OCI-LY1 (cell line): ENCODE measurements around the gene STK25.
A peak's percentile ranks its signal among the peaks of the same experiment; 100 is the strongest.

Experiments
- H2AFZ ChIP-seq: fragments of 200-600 bp; sonication (generic), shearing (Covaris generic); 2 replicates; pipeline ENCODE4 v1.6.0; 2014; ENCODE audit warnings: antibody characterized with exemption, mild to moderate bottlenecking, low read length
- H3F3A ChIP-seq: fragments of 200-600 bp; sonication (generic), shearing (Covaris generic); 2 replicates; pipeline ENCODE4 v1.6.0; 2014; ENCODE audit warnings: mild to moderate bottlenecking, antibody characterized with exemption, low read length, moderate library complexity; ENCODE audit not compliant: insufficient read depth
- H3K27ac ChIP-seq: fragments of 200-600 bp; sonication (generic); 2 replicates; pipeline ENCODE4 v1.5.1; 2014; ENCODE audit warnings: low read length, mixed run types, mild to moderate bottlenecking, low read depth; ENCODE audit not compliant: poor library complexity, severe bottlenecking
- H3K27me3 ChIP-seq: fragments of 200-600 bp; sonication (generic); 2 replicates; pipeline ENCODE4 v1.6.0; 2014; ENCODE audit warnings: antibody characterized with exemption, mild to moderate bottlenecking, low read length, moderate library complexity; ENCODE audit not compliant: insufficient read depth
- H3K36me3 ChIP-seq: fragments of 200-600 bp; sonication (generic); 2 replicates; pipeline ENCODE4 v1.6.1; 2014; ENCODE audit warnings: mild to moderate bottlenecking, antibody characterized with exemption, low read length, moderate library complexity, mixed read lengths; ENCODE audit not compliant: insufficient read depth
- H3K4me1 ChIP-seq: fragments of 200-600 bp; sonication (generic); 2 replicates; pipeline ENCODE4 v1.5.1; 2014; ENCODE audit warnings: mild to moderate bottlenecking, low read length, moderate library complexity; ENCODE audit not compliant: insufficient read depth, severe bottlenecking
- H3K4me2 ChIP-seq: fragments of 200-600 bp; sonication (generic), shearing (Covaris generic); 2 replicates; pipeline ENCODE4 v1.6.1; 2014; ENCODE audit warnings: low read length
- H3K4me3 ChIP-seq: fragments of 200-600 bp; sonication (generic); 2 replicates; pipeline ENCODE4 v1.5.1; 2014; ENCODE audit warnings: low read length, low read depth, mild to moderate bottlenecking, mixed read lengths; ENCODE audit not compliant: poor library complexity, severe bottlenecking
- H3K79me2 ChIP-seq: fragments of 200-600 bp; shearing (Covaris generic); 2 replicates; pipeline ENCODE4 v1.6.1; 2016; ENCODE audit warnings: mixed run types, low read length, mixed read lengths; ENCODE audit not compliant: insufficient read depth
- H3K9ac ChIP-seq: fragments of 200-600 bp; sonication (generic), shearing (Covaris generic); 2 replicates; pipeline ENCODE4 v1.6.1; 2014; ENCODE audit warnings: mild to moderate bottlenecking, low read length, mixed read lengths
- H3K9me2 ChIP-seq: fragments of 200-600 bp; sonication (generic), shearing (Covaris generic); 2 replicates; pipeline ENCODE4 v1.6.1; 2014; ENCODE audit warnings: low read depth, mild to moderate bottlenecking, low read length, mixed read lengths
- H3K9me3 ChIP-seq: fragments of 200-600 bp; shearing (Covaris generic); 2 replicates; pipeline ENCODE4 v1.6.1; 2014; ENCODE audit warnings: low read length, mixed read lengths
- H4K20me1 ChIP-seq: fragments of 200-600 bp; sonication (generic), shearing (Covaris generic); 2 replicates; pipeline ENCODE4 v1.6.0; 2016; ENCODE audit warnings: mild to moderate bottlenecking, low read length; ENCODE audit not compliant: insufficient read depth
- CTCF ChIP-seq: fragments of 200-600 bp; sonication (generic), shearing (Covaris generic); IDR thresholded peaks from 2 replicates; pipeline ENCODE4 v1.5.1; 2017; ENCODE audit warnings: mild to moderate bottlenecking, antibody characterized with exemption, low read length, moderate library complexity, mixed read lengths
- EZH2 ChIP-seq: fragments of 200-600 bp; sonication (generic), shearing (Covaris generic); IDR thresholded peaks from 2 replicates; pipeline ENCODE4 v1.8.0; 2017; ENCODE audit warnings: borderline replicate concordance, mixed run types, mild to moderate bottlenecking, antibody characterized with exemption, low read length, moderate library complexity, mixed read lengths

The STK25 gene

GRCh38 chr2:241508240-241509154, at the start of gene STK25:
TSS of gene STK25 (minus strand) at chr2:241508584. CDS start at chr2:241508035, 549 bp downstream.
- H3F3A ChIP-seq, result no peaks in the 10 kb centered on the region
- H3K27ac ChIP-seq, result no peak within 1 kb of the TSS
- H3K4me2 ChIP-seq, result peak within 1 kb of the TSS; percentile 93
- no peaks in the 10 kb centered on the region for H3K9me2 ChIP-seq
- no peak within 1 kb of the TSS for H2AFZ ChIP-seq
- no peaks in the 10 kb centered on the region; the same call in 1 of the 2 replicates for H3K27me3 ChIP-seq
- H3K36me3 ChIP-seq, result no peaks in the 10 kb centered on the region
- H3K9ac ChIP-seq, result peak within 1 kb of the TSS; percentile 83
- TF ChIP-seq EZH2, result no peak
- no peak for TF ChIP-seq CTCF
- peak within 1 kb of the TSS; percentile 92 for H3K4me3 ChIP-seq
- H3K4me1 ChIP-seq, result peaks cover 16% of the 10 kb centered on the region
- no peaks in the 10 kb centered on the region for H3K79me2 ChIP-seq
- no peaks in the 10 kb centered on the region for H4K20me1 ChIP-seq
- H3K9me3 ChIP-seq, result no peaks in the 10 kb centered on the region

DNA sequence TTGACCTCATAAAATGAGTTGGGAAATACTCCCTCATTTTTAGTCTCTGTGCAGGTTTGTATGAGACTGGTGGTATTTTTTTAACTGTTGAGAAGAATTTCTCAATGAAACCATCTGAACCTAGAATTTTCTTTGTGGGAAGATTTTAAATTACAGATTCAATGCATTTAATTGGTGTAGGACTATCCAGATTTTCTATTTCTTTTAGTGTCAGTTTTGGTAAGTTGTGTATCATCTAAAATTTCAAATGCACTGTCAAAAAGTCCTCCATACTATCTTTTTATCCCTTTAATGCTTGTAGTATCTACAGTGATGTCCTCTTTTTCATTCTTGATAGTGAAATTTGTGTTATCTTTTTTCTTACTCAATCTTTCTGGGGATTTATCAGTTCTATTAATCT, 48.4 kb upstream of the STK25 start:
- H3K9ac ChIP-seq, result no peak overlapping the region
- no peak overlapping the region for H3K27ac ChIP-seq
- TF ChIP-seq EZH2 (no peak), CTCF (no peak)
- no peaks in the 10 kb centered on the region for H3K9me3 ChIP-seq
- H3K4me2 ChIP-seq, result no peak overlapping the region
- no peak overlapping the region for H2AFZ ChIP-seq
- no peaks in the 10 kb centered on the region for H3K36me3 ChIP-seq
- no peaks in the 10 kb centered on the region for H3K4me1 ChIP-seq
- no peaks in the 10 kb centered on the region for H3F3A ChIP-seq
- no peak overlapping the region for H3K4me3 ChIP-seq
- H3K9me2 ChIP-seq, result no peaks in the 10 kb centered on the region
- no peaks in the 10 kb centered on the region for H3K79me2 ChIP-seq
- no peaks in the 10 kb centered on the region; the same call in 1 of the 2 replicates for H3K27me3 ChIP-seq
- H4K20me1 ChIP-seq, result no peaks in the 10 kb centered on the region

DNA sequence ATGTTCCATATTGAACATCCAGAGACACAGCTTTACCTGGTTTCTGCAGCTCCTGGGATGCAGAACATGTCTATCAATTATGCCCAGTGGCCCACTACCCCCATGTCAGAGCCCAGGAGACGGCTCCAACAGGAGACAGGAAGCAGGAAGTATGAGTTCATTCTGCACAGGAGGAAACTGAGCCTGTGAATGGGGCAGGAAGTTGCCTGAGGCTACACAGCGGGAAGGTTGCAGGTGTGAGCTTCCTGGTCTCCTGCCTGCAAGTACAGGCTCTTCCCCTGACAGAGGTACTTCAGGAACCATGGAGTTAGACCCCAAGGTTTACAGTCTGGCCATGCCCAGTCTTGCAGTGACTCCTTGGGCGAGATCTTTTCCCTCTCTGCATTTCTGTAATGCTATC, 47.3 kb upstream of the STK25 start:
- Histone ChIP-seq H3K4me2 (no peak overlapping the region), H4K20me1 (no peaks in the 10 kb centered on the region), H3F3A (no peaks in the 10 kb centered on the region), H3K27ac (no peak overlapping the region), H3K36me3 (no peaks in the 10 kb centered on the region), H3K9me3 (no peaks in the 10 kb centered on the region), H3K4me3 (no peak overlapping the region), H3K79me2 (no peaks in the 10 kb centered on the region), H2AFZ (no peak overlapping the region), H3K9me2 (no peaks in the 10 kb centered on the region), H3K27me3 (no peaks in the 10 kb centered on the region; the same call in 1 of the 2 replicates), H3K9ac (no peak overlapping the region), H3K4me1 (no peaks in the 10 kb centered on the region)
- TF ChIP-seq CTCF (no peak), EZH2 (no peak)
